Transverse colon (tissue), 4 donors: ENCODE results near the gene TRAPPC2B.

Source experiments
- EP300 ChIP-seq: sonication (generic); formaldehyde crosslinking; IDR thresholded peaks from one replicate; pipeline ENCODE4 v1.6.1; 2017; ENCODE audit warnings: antibody characterized with exemption, low read depth
- POLR2A ChIP-seq: fragments of 450-650 bp; IDR thresholded peaks from one replicate; pipeline ENCODE4 v1.6.1; 2016; ENCODE audit warnings: antibody characterized with exemption, mild to moderate bottlenecking, moderate library complexity
- POLR2AphosphoS5 ChIP-seq, 3 donors: sonication (generic); formaldehyde crosslinking; IDR thresholded peaks; one replicate each; pipeline ENCODE4 v1.6.1; 2016; ENCODE audit warnings: antibody characterized with exemption in 3 of 3
- TF ChIP-seq, protein P1 (sequence below), 5 experiments: fragments of 200-600 bp in 3 of 5; fragments of 450-650 bp in 2 of 5; sonication (generic) in 3 of 5; IDR thresholded peaks; 1 replicate in 2 of 5; 2 replicates in 3 of 5; pipeline ENCODE4 v1.5.1; 2016 to 2017; ENCODE audit warnings: antibody characterized with exemption in 5 of 5, inconsistent platforms in 3 of 5, mild to moderate bottlenecking in 2 of 5, moderate library complexity in 1 of 5

DNA sequence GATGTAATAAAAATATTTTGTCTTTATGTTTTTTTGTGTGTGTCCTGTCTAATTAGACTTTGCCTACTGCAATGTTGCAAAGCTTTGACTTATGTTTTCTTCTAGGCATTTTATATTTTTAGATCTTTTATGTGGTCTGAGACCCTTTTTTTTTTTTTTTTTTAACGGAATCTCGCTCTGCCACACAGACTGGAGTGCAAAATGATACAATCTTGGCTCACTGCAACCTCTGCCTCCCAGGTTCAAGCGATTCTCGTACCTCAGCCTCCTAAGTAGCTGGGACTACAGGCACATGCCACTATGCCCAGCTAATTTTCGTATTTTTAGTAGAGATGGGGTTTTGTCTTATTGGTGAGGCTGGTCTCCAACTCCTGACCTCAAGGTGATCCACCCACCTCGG lies 20.8 kb upstream of the TRAPPC2B start:
- TF ChIP-seq, protein P1, sequence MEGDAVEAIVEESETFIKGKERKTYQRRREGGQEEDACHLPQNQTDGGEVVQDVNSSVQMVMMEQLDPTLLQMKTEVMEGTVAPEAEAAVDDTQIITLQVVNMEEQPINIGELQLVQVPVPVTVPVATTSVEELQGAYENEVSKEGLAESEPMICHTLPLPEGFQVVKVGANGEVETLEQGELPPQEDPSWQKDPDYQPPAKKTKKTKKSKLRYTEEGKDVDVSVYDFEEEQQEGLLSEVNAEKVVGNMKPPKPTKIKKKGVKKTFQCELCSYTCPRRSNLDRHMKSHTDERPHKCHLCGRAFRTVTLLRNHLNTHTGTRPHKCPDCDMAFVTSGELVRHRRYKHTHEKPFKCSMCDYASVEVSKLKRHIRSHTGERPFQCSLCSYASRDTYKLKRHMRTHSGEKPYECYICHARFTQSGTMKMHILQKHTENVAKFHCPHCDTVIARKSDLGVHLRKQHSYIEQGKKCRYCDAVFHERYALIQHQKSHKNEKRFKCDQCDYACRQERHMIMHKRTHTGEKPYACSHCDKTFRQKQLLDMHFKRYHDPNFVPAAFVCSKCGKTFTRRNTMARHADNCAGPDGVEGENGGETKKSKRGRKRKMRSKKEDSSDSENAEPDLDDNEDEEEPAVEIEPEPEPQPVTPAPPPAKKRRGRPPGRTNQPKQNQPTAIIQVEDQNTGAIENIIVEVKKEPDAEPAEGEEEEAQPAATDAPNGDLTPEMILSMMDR (IDR thresholded peaks at IDR 0.05) = no peak
- no peak for TF ChIP-seq POLR2A
- TF ChIP-seq POLR2AphosphoS5 (IDR thresholded peaks at IDR 0.05) = no peak
- no peak for TF ChIP-seq EP300
